Measurements from ENCODE around the gene SRMS.

The SRMS gene

GRCh38 chr20:63539441-63540370 lies 7.8 kb downstream of the SRMS start:
- no peak overlapping the region for H3K4me3 ChIP-seq (ENCODE audit: low read depth, low read length)

DNA sequence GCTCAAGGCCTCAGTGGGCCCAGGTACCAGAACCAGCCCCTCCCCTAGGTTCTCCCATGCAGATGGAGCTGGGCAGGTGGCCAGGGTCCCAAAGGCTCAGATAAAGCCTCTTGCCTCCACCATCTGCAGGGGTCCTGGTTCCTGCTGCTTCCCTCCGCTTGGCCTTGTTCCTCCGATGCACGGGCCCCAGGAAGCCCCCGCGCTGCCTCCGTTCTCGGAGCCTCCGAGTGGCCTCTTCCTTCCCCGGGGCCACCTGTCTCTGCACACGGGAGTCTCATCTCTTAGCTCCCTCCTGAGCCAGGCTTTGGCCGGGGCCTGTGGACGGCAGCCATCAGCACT lies 8.5 kb downstream of the SRMS start:
- H3K4me3 ChIP-seq (ENCODE audit: low read depth, low read length) = no peak overlapping the region

DNA sequence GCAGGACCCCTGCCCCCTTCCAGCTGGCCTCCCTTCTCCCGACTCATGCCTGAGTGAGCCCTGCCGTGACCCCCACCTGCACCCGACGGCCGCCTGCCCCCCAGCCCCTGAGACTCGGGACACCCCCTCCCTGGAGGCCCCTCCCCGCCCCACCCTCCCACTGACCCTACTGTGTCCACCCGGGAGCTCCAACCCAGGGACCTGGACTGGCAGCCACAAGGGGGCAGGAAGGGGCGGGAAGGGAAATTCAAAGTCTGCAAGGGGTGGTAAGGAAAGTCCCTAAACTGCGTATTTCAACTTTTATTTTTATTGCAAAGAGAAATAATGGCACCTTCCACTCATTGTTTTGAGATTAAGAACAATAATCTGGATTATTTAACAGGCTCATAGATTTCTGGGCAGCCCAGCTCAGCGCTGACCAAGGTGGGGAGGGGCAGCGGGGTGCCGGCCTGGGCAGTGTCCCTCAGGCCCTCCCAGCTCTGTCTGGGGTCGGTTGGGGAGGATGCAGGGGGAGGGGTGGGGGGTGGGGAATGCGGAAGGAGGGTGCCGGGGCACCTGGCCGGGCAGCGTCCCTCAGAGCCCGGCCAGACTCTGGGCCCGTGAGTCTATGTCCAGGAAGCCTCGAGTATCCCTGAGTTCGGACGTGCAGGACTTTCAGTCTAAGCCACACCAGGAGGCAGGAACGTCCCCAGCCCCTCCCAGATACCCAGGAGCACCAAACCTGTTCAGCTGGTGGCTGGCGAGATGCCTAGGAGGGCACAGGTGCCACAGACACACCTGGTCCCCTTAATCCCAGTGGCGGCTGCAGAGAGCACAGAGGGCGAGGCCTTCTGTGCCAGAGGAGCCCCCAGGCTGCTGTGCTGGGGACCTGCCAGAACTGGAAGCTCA lies 9.1 kb downstream of the SRMS start:
- no peak overlapping the region for H3K4me3 ChIP-seq (ENCODE audit: low read depth, low read length)

DNA sequence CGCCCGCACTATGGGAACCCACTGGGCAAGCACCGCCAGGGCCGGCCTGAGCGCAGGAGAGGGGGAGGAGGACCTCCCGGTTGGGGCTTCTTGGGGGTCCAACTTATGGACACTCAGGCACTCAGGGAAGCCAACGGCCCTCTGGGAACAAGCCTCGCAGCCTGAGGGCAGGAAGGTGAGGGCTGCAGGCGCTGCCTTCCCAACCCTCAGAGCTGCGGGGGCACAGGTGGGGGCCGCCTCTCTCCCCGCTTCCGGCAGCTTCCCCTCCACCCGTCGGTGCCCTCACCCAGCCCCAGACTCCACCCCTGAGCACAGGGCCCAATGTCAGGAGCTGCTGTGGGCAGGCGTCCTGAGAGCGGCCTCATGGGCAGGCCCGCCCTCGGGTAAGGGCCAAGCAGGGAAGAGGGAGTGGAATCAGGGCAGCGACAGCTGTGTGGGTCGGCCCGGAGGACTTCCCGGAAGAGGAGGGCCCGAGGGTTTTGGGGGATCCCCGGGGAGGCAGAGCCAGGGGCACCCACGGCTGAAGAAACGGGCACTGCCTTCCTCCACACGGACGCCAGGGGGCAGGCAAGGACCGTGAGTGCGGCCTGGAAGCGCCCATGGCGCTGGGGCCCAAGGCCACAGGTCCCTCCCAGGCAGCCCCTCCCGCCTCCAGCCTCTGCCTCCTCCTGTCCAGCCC lies 9.9 kb downstream of the SRMS start:
- H3K4me3 ChIP-seq (ENCODE audit: low read depth, low read length) = no peak overlapping the region

DNA sequence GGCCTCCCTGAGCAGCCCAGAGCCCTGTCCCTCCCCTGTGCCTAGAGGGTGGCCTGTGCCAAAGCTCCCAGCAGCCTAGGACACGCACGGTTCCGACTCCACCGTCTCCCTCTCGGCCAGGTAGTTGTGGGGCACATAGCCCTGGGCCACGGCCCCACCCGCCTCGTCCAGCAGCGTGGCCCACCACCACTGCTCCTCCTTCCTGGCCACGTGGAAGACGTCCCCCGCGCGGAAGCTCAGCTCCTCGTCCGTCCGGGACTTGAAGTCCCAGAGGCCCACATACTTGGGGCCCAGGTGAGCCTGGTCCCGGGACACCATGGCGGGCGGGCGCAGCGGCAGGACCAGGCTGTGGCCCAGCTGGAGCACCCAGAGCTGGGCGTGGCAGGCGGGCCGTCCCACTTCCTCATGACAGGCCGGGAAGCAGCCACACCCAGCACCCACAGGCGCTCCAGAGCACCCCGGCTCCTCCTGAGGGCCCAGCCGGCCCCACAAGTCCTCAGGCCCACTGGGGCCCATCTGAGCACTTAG lies 10.5 kb downstream of the SRMS start, which contains the start of gene PTK6:
TSS of gene PTK6 (minus strand) at position 380 of the 528 bp plus-strand sequence. CDS start at position 318, 62 bp downstream.
- H3K4me3 ChIP-seq (ENCODE audit: low read depth, low read length) = no peak within 1 kb of the TSS

DNA sequence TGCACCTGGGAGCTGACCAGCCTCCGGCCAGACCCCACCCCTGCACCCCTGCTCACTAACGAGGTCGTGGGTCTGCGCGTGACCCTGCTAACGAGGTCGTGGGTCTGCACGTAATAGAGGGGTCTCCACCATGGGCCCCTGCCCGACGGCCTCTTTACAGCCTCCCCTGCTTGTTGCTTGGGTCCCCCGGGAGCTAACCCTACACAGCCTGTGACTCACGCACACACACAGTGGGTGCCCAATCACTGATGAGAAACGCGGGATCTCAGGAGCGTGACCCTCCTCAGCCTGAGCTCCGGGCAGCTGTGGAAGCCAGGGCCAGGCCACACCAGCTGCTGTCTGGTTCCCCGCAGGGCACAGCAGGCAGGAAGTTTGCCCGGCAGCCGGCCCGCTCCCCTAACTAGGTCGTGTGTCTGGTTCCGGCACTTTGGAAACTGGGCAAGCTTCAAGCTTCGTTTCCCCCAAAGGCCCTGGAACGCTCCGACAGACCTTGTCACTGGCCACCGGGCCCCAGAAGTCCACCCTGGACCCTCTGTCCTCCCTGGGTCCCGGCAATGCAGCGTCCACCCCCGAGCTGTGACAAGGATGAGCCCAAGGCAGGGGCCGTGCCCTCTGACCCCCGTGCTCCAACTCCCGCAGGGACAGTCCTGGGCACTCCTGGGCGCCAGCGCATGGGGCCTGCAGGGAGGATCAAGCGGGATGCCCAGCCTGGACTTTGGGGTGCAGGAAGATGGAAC lies 11.1 kb downstream of the SRMS start:
- H3K4me3 ChIP-seq (ENCODE audit: low read depth, low read length) = no peak overlapping the region

- no peak overlapping the region for H3K4me3 ChIP-seq (ENCODE audit: low read depth, low read length)
These were observed 12.5 kb downstream of the SRMS start for GRCh38 chr20:63534831-63535651.

GRCh38 chr20:63534427-63534830 lies 13.1 kb downstream of the SRMS start:
- no peak overlapping the region for H3K4me3 ChIP-seq (ENCODE audit: low read depth, low read length)

GRCh38 chr20:63533871-63534393 lies 13.6 kb downstream of the SRMS start:
- H3K4me3 ChIP-seq (ENCODE audit: low read depth, low read length) = no peak overlapping the region

GRCh38 chr20:63533388-63533787 lies 14.2 kb downstream of the SRMS start:
- H3K4me3 ChIP-seq (ENCODE audit: low read depth, low read length) = no peak overlapping the region

DNA sequence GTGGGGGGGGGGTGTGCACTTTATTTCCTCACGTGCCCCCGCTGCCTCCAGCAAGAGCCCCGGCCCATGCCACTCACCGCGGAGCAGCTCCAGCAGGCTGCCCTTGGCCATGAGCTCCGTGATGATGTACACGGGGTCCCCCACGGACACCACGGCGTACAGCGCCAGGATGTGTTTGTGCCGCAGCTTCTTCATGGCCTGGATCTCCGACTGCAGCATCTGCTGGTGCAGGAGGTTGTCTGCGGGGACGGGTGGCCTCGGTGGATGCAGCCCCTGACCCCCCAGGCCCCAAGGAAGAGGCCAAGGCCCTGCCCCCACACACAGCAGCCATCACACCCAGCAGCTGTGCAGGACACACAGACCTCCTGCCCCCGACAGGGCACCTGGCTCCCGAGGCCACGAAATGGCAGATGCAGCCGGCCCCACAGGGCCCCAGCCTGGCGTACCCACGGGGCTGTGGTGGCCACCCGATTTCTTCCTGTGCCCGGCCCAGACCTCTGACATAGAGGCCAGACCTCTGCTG lies 15.0 kb downstream of the SRMS start:
- no peak overlapping the region for H3K4me3 ChIP-seq (ENCODE audit: low read depth, low read length)

DNA sequence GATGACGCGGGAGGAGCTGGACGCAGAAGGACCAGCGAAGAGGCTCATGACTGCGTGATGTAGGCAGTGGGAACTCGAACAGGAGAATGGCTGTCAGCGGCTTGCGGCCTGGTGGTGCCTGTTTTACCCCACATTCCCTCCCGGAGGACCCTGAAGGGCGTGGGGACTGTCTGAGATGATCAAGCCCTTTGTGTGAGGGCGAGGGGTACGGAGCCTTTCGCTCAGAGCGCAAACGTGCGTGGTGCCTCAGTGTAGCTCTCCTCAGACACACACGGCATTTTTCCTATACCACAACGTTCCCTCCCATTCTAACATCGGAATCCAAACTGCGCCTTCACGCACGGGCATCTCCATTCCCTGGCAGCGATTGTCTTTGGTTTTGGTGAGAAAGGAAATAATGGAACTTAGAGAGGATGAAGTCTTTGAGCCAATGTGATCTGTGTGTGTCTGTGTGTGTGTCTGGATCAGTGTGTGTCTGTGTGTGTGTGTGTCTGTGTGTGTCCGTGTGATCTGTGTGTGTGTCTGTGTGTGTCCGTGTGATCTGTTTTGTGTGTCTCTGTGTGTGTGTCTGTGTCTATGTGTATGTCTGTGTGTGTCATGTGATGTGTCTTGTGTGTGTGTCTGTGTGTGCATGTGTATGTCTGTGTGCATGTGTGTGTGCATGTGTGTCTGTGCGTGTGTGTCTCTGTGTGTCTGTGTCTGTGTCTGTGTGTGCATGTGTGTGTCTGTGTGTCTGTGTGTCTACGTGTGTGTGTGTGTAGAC lies 15.7 kb downstream of the SRMS start:
- H3K4me3 ChIP-seq (ENCODE audit: low read depth, low read length) = no peak overlapping the region

GRCh38 chr20:63530788-63531160 lies 16.8 kb downstream of the SRMS start:
- H3K4me3 ChIP-seq (ENCODE audit: low read depth, low read length) = no peak overlapping the region

DNA sequence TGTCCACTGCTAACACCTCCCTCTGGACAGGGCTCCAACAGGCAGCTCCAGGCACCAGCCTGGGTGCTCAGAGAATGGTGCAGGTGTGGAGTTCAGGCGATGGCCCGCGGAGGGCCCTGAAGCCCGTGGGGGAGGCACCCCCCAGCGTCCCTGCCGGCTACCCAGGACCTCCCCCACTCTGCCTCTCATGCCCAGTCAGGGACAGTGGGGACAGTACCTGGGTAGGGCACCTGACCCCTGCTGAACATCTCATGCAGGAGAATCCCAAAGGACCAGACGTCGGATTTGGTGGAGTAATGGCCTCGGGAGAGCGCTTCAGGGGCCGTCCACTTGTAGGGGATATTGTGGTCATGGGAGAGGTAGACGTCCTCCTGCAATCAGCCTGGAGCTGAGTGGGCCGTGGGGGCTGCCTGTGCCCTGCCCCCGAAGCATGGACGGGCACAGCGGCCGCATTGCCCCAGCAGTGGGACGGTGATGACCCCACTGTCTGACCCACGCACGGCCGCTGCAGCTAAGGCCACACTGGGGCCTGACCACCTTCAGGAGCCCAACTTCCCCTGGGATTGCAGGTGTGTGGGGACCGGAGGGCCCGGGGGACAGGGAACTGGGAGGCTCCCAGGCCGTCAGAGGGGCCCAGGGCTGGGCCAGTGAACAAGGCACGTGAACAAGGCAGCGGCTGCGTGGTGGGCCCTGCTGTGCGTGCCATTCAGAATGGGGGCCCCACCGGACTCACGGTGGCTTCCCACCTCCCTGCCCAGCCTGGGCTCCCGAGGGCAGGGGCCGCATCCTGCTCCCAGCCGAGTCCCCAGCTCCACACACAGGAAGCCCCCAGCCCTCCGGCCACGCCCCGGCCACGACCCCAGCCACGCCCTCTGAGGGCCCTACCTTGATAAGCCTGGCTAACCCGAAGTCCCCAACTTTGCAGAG lies 17.4 kb downstream of the SRMS start:
- H3K4me3 ChIP-seq (ENCODE audit: low read depth, low read length) = no peak overlapping the region

DNA sequence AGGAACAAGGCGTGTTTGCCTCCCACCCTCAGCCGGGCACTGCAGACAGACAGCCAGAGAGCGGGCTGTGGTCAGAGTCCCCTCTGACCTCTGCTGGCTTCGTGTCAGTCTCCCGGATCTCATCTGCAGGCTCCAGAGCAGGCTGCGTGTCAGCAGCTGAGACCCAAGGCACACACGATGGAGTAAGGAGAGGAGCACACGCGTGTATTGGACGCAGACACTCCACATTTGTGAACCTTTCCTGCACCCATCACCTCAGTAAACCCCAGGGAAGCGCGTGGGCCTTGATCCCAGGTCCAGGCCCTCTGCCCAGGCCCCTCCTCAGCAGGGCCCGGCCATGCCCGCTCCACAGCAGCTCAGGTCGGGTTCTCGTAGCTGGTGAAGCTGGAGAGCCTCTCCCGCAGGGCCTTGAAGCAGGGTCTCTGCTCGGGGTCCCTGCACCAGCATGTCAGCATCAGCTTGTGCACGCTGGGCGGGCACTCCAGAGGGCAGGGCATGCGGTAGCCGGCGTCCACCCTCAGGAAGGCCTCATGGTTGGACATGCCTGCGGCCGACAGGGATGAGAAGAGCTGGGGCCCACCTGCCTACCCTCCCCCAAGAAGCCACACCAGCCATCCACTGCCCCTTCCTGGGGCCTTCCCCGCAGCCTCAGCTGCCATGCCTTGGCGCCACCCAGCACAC lies 18.2 kb downstream of the SRMS start:
- H3K4me3 ChIP-seq (ENCODE audit: low read depth, low read length) = no peak overlapping the region

GRCh38 chr20:63527184-63527583 lies 20.4 kb downstream of the SRMS start:
- no peak overlapping the region for H3K4me3 ChIP-seq (ENCODE audit: low read depth, low read length)

- no peak overlapping the region for H3K4me3 ChIP-seq (ENCODE audit: low read depth, low read length)
These were observed 21.6 kb downstream of the SRMS start for GRCh38 chr20:63525971-63526370.
